NCI-H82 treated with DMSO at 0.1 percent for 48 hours (cell line): Measurements from ENCODE around the gene IRF3.
"Not testable (repeated sequence)": the region's sequence is repeated elsewhere in the genome, so short reads cannot be mapped to it uniquely, and the experiment has no call there.

ENCODE experiments used
- DNase-seq: peaks from one replicate; lab custom pipeline; 2025; ENCODE audit not compliant: unreplicated experiment; lab: John Stamatoyannopoulos, UW

The IRF3 gene

DNA sequence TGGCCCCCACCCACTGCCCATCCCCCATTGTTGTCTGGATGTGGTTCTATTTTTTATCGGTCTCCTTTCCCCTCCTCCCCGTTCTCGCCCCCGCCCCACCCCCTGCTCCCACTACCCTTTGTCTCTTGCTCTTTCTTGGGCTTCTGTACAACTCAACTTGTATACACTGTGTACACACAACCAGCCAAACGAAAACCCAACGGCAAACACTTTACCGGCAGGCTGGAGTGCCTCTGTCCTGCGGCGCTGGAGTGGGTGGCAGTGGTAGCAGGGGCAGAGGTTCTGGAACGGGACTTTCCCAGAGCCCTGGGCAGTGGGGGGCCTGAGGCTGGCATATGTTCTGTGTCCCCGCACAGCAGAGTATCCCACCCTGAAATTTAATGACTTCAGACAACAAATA lies 39.4 kb downstream of the IRF3 start:
- no peak for DNase-seq

DNA sequence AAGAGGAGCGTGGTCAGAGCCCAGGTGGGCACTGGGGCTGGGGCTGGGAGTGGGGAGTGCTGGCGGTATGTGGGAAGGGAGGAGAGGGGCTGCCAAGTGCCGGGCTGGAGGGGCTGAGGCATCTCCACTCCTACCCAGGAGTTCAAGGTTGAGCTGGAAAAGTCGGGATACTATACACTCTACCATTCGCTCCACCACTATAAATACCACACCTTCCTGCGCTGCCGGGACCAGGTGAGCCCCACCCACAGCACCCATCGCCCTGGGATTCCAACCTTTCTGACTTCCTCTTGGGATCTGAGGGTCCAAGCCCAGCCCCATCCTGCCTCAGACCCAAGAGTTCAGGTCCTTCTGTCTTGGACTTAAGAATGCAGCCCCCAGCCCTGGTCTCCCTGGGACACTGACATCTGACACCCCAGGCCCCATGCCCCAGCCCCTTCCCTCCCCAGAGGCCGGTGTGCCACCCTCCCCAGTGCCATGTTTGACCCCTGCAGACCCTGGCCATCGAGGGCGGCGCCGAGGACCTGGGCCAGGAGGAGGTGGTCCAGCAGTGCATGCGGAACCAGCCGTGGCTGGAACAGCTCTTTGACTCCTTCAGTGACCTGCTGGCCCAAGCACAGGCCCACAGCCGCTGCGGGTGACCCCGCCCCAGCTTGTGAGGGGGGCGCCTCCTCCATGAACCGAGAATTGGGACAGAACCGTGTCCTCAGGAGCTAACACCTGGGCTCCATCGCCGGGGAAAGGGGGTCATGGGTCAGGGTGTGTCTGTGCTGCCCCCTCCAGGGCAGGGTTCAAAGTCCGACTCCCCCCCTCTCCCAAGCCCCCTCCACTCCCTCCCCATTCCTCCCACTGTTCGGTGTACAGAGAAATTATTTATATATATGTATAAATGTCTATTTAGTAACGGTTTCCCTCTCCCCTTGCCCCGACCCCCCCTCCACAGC lies 40.4 kb downstream of the IRF3 start:
- no peak for DNase-seq

DNA sequence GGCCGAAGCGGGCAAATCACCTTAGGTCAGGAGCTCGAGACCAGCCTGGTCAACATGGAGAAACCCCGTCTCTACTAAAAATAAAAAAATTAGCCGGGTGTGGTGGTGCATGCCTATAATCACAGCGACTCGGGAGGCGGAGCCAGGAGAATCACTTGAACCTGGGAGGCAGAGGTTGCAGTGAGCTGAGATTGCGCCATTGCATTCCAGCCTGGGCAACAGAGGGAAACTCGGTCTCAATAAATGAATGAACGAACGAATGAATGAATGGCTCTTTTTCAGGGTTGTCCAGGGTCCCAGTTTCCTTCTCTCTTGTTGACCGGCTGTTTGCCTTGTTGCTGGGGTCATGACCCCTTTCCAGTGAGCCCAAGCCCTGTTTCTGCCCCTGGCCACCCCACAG lies 47.8 kb downstream of the IRF3 start:
- not testable (repeated sequence) for DNase-seq

DNA sequence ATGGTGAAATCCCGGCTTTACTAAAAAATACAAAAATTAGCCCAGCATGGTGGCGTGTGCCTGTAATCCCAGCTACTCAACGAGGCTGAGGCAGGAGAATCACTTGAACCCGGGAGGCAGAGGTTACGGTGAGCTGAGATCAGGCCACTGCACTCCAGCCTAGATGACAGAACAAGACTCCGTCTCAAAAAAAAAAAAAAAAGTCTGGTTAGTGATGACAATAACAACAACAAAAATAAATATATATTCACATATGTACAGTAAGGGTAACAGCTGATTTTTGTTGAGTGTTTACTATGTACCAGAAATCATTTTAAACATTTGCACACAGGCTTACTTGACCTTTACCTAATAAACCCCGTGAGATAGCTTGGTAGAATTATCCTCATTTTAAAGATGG lies 48.7 kb downstream of the IRF3 start:
- no peak for DNase-seq

DNA sequence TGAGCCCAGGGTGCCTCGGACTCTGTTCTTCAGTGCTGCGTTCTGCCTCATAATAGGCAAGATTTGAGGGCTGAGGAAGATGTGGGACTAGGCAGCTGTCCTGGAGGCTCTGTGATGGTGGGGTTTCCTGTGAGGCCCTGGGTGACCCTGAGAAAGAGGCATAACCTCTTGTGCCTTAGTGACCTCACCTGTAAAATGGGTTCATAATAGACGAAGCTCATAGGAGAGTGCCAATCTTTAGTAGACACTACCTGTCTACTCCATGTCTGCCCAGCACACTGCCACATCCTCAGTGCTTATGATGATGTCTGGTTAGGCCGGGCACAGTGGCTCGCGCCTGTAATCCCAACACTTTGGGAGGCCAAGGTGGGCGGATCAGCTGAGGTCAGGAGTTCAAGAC lies 49.1 kb downstream of the IRF3 start:
- DNase-seq, result no peak

DNA sequence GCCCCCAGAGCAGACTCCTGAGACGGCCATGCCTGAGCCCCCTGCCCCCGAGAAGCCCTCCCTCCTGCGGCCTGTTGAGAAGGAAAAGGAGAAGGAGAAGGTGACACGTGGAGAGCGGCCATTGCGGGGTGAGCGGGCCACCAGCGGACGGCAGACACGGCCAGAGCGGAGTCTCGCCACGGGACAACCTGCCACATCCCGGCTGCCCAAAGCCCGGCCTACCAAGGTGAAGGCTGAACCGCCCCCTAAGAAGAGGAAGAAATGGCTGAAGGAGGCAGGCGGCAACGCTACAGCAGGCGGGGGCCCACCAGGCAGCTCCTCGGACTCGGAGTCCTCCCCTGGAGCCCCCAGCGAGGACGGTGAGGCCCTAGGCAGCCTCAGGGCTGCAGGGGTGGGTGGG lies 49.8 kb downstream of the IRF3 start:
- no peak for DNase-seq

DNA sequence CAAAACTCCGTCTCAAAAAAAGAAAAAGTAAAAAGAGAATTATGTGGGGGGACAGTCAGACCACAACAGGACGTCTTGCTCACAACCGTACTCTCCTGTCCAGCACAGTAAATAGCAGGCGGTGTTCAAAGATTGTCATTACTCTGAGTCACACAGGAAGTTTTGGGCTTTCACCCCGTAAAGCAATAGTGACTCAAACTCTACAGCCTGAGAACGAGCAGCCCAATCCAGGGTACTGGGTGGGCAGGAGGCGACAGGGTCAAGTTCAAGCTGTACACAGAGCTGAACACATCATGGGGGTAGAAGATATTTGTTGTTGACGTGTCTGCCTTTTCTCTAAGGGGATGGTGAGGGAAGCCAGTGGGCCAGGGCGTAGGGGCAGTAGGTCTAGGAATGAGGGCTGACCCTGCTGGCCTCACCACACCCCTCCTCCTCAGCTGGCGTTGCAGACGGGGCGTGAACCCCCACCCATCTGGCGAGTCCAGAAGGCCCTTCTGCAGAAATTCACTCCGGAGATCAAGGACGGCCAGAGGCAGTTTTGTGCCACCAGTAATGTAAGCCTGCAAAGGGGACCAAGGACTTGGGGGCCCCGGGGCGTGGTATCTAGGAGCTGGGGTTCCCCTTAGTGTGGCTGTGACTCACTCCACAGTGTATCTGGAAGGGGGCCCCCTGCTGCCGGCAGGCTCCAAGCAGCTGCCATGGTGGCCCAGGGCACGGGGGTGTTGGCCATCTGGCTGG lies 51.4 kb downstream of the IRF3 start:
- no peak for DNase-seq

DNA sequence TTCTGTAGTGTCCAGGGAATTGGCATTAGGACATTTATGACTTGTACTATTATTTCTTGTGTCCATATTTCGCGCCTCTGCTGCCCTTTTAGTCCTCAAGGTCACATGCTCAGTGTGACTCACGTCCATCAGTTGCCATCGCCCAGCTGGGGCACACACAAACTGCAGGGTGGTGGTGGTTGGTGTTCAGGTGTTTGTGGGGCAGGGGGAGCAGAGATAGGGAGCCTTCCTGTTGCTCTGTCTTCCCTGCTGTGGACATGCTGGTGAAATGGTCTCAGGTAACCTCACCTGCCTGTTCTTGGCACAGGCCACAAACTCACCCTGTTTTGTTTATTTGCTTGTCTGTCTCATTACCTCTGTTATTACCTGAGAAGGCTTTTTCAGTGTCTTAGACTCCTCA lies 52.3 kb downstream of the IRF3 start:
- DNase-seq, result no peak
